HG03095 (cell line): ENCODE results near the gene CISH.
A peak's percentile ranks its signal among the peaks of the same experiment; 100 is the strongest.

Experiments used
- ATAC-seq: cut with Tn5 transposase; IDR thresholded peaks from one replicate; pipeline ENCODE4 v1.9.1; 2021; ENCODE audit warnings: moderate library complexity; ENCODE audit not compliant: unreplicated experiment

Gene CISH

GRCh38 chr3:50573566-50574443, 37.8 kb downstream of the CISH start:
- no peak for ATAC-seq

DNA sequence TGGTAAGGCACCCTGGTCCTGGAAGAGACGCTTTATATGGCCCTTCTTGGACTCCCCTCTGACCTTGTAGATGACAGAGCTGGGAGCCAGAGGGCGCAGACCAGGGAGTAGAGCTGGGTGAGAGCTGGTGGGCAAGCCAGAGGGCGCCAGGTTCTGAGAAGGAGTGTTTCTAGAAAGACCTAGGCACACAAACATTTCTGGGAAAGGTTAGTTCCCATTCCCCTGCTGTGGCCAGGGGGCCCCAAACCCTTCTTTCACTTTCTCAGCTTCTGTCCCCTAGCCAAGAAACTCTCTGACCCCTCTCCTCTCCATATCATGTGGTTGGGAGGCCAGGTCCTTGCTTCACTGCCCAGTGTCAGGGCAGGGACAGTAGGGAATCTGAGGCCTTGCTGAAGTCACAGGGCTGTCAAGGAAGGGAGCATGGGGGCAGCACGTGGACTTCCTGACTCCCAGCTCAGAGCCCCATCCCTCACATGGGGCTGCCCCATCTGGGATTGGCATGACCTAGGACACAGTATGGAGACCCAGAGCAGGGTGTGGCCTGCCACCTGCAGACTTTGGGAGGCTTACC, 38.7 kb downstream of the CISH start:
- ATAC-seq: no peak

DNA sequence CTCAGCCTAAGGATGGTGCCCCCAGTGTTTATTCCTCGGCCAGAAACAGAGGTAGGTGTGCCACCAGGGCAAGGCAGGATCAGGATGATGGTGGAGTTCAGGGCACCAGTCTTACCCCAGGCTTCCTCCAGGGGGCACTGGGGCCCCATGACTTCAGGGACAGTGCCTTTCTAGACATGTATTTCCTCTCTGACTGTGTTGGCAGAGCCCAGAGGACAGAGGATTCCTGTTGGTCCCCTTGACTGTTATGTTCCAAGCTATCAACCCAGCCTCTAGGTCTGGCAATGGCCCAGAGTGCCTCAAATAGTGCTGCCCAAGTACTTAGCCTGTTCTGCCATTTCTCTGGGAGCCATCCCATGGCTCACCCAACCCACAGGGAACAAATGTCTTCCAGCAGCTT, 39.4 kb downstream of the CISH start:
- ATAC-seq: no peak

GRCh38 chr3:50571486-50571885, 40.1 kb downstream of the CISH start:
- ATAC-seq: no peak

DNA sequence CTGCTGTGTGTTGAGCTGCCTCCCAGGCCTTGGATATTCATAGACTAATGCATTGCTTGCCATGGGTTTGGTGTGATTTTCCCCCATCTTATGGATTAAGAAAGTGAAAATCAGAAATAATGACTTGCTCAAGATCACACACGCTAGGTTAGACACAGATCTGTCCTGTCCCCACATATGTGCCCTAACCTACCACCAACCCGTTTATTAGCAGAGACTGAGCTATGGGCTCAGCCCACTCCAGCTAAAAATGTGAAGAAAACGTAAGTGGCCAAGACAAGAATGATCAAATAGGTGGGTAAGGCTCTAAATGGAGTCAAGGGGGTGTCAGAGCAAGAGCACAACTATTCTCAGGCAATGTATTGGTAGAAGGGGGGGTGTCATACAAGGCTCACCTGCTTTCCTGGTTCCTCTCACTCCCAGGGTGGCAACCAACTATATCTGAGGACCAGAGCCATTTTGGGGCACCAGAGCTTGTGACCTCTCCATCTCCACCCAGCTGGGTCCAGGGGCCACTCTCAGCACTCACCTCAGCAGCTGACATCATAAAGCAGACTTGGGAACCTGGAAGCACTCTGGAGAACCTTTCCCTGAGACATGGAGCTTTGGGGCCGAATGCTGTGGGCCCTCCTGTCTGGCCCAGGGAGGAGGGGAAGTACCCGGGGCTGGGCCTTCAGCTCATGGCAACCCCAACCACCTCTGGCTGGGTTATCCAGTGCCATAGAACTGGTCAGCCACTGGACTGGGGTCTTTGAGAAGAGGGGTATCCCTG, 40.9 kb downstream of the CISH start:
- no peak for ATAC-seq

GRCh38 chr3:50568947-50569749, 42.4 kb downstream of the CISH start, which contains the start of gene HEMK1:
Gene HEMK1 (plus strand): TSS chr3:50569522. CDS start chr3:50571105, 1,583 bp downstream.
- ATAC-seq: peak; percentile 60

DNA sequence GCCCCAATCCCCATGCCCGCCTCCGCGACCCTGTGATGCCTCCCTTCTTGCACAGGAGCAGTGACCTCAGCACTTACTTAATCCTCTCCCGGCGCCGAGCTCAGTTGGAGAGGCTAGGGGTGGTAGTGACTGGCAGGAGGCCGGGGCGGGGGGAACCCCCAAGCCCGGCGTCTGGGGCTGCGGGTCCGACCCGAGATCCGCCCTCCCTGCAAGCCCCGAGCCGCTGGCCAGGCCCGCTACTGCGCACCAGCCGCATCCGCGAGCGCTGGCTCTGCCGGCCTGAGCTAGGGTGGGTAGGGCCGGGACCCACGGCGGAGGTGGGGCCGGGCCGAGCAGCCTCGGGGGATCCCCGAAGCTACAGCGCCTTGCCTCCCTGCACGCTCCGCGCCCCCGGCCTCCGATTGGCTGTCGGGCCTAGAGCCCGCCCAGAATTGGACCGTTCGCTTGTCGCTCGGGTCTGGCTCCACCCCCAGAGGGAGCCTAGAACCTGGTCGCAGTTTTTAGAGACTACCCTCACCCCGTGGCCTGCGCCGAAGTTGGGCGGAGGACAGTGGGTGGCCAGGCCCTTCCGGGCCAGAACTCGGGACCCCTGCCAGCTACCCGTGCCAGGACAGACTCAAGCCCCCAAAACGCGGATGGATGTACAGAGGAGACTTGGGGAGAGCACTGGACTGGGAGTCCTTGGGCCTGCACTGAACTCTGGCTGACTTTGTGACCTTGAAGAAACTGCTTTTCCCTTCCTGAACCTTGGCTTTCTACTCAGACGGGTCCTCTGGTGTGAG, 44.0 kb downstream of the CISH start, which contains the start of gene C3orf18:
TSS of gene C3orf18 (minus strand) at position 362 of the 782 bp plus-strand sequence. CDS start 2,048 bp downstream, outside the sequence.
- ATAC-seq: peak; percentile 77

DNA sequence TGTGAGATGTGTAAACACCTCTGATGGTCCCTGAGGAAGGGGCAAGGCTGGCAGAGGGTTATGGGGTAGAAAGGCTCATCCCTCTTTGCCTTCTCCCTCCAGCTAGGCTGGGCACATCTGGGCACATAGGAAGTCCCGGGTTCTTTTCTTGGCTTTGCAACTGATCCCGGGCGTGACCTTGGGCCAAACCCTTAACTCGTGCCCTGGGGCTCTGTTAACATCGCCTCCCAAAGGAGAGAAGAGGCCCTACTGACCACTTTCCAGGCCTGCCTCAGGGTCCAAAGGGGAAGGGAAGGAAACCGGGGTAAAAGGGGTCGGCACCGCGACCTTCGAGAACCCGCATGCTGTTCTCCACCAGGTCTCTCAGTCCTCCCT, 44.6 kb downstream of the CISH start:
- ATAC-seq: no peak

GRCh38 chr3:50564321-50564720, 47.3 kb downstream of the CISH start:
- ATAC-seq: no peak

GRCh38 chr3:50563867-50564266, 47.7 kb downstream of the CISH start:
- ATAC-seq: no peak

- ATAC-seq: no peak
Observed at GRCh38 chr3:50562861-50563260, 48.7 kb downstream of the CISH start.

DNA sequence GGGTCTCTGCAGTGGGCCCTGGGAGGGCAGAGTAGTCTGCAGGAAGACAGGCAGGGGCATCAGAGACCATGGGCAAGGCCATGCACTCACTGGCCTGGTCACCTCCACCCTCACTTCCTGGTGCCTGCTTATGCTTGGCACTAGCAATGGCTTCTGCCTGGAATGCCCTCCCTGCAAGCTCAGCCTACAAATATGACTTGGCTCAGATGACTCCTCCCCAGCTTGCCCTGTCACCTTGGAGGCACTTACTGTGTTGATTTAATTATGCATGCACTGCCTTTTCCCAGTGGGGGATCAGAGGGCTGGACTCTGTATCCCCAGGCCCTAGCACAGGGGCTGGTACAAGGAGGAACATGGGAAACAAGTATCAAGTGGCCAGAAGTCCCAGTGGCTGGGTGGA, 51.9 kb downstream of the CISH start:
- no peak for ATAC-seq

- no peak for ATAC-seq
Observed at GRCh38 chr3:50557915-50558314, 53.7 kb downstream of the CISH start.

GRCh38 chr3:50557106-50557505, 54.5 kb downstream of the CISH start:
- ATAC-seq: no peak
